H9 (cell line): Measurements from ENCODE around the gene HGF. TPM values are rescaled to one million over a fixed set of nuclear protein-coding genes. Genes with fewer than 3 reads are reported as not detected.

Experiments used
- DNase-seq: peaks from one replicate; pipeline ENCODE4 v3.0.0-alpha.2; 2017
- H2AFZ ChIP-seq: one replicate; pipeline ENCODE4 v1.6.1; 2013; ENCODE audit warnings: mild to moderate bottlenecking, low read length, control low read depth, moderate library complexity
- H2AK5ac ChIP-seq: 2 replicates; pipeline ENCODE4 v1.6.1; 2013; ENCODE audit warnings: low read length, control low read depth, mixed read lengths; ENCODE audit not compliant: insufficient read length
- H2BK120ac ChIP-seq: one replicate; pipeline ENCODE4 v1.6.1; 2013; ENCODE audit warnings: low read depth, mild to moderate bottlenecking, low read length, control low read depth, inconsistent platforms; ENCODE audit not compliant: poor library complexity, severe bottlenecking
- H2BK12ac ChIP-seq: 2 replicates; pipeline ENCODE4 v1.6.1; 2013; ENCODE audit warnings: low read length, control low read depth, mixed read lengths, low read depth; ENCODE audit not compliant: insufficient read length
- H2BK15ac ChIP-seq: 2 replicates; pipeline ENCODE4 v1.6.1; 2013; ENCODE audit warnings: low read depth, low read length, control low read depth
- H2BK20ac ChIP-seq: one replicate; pipeline ENCODE4 v1.6.1; 2013; ENCODE audit warnings: low read depth, mild to moderate bottlenecking, low read length, control low read depth, inconsistent platforms; ENCODE audit not compliant: poor library complexity, severe bottlenecking
- H2BK5ac ChIP-seq: 2 replicates; pipeline ENCODE4 v1.6.1; 2013; ENCODE audit warnings: low read length, control low read depth, mixed read lengths; ENCODE audit not compliant: insufficient read length
- H3K14ac ChIP-seq: 2 replicates; pipeline ENCODE4 v1.6.1; 2013; ENCODE audit warnings: low read length, control low read depth; ENCODE audit not compliant: insufficient read depth
- H3K18ac ChIP-seq: 2 replicates; pipeline ENCODE4 v1.6.1; 2013; ENCODE audit warnings: low read depth, mild to moderate bottlenecking, mixed read lengths, low read length, control low read depth; ENCODE audit not compliant: insufficient read length
- H3K23ac ChIP-seq: 2 replicates; pipeline ENCODE4 v1.6.1; 2013; ENCODE audit warnings: low read length, control low read depth, mixed read lengths, low read depth; ENCODE audit not compliant: insufficient read length
- H3K23me2 ChIP-seq: 2 replicates; pipeline ENCODE4 v1.6.1; 2013; ENCODE audit warnings: low read depth, mild to moderate bottlenecking, mixed read lengths, low read length, control low read depth; ENCODE audit not compliant: insufficient read length, poor library complexity, severe bottlenecking
- H3K27ac ChIP-seq: 2 replicates; pipeline ENCODE4 v1.5.1; 2013; ENCODE audit warnings: low read length, control low read depth, mixed read lengths, low read depth; ENCODE audit not compliant: insufficient read length
- H3K27me3 ChIP-seq: 2 replicates; pipeline ENCODE4 v1.6.1; 2013; ENCODE audit warnings: low read length, control low read depth, inconsistent platforms; ENCODE audit not compliant: insufficient read depth
- H3K4ac ChIP-seq: 2 replicates; pipeline ENCODE4 v1.6.1; 2013; ENCODE audit warnings: low read depth, mild to moderate bottlenecking, control low read depth, inconsistent platforms, low read length, moderate library complexity
- H3K4me1 ChIP-seq: 2 replicates; pipeline ENCODE4 v1.6.1; 2013; ENCODE audit warnings: low read length, control low read depth, inconsistent platforms; ENCODE audit not compliant: insufficient read depth
- H3K4me2 ChIP-seq: 2 replicates; pipeline ENCODE4 v1.6.1; 2013; ENCODE audit warnings: low read length, control low read depth, mixed read lengths; ENCODE audit not compliant: insufficient read length, insufficient read depth
- H3K56ac ChIP-seq: 2 replicates; pipeline ENCODE4 v1.6.1; 2013; ENCODE audit warnings: low read depth, mild to moderate bottlenecking, mixed read lengths, low read length, control low read depth; ENCODE audit not compliant: insufficient read length
- H3K79me1 ChIP-seq: 2 replicates; pipeline ENCODE4 v1.6.1; 2013; ENCODE audit warnings: low read depth, mild to moderate bottlenecking, moderate library complexity, low read length, control low read depth, inconsistent platforms; ENCODE audit not compliant: insufficient read depth, poor library complexity, severe bottlenecking
- H3K79me2 ChIP-seq: 2 replicates; pipeline ENCODE4 v1.6.1; 2013; ENCODE audit warnings: low read length, control low read depth, inconsistent platforms; ENCODE audit not compliant: insufficient read depth
- H3K9ac ChIP-seq: 2 replicates; pipeline ENCODE4 v1.6.1; 2013; ENCODE audit warnings: low read length, control low read depth, mixed read lengths; ENCODE audit not compliant: insufficient read length; ENCODE audit errors: extremely low read depth
- H3K9me3 ChIP-seq: one replicate; pipeline ENCODE4 v1.6.1; 2013; ENCODE audit warnings: low read depth, low read length, inconsistent platforms; ENCODE audit not compliant: control insufficient read depth
- H3T11ph ChIP-seq: one replicate; pipeline ENCODE4 v1.6.1; 2013; ENCODE audit warnings: mild to moderate bottlenecking, low read length, control low read depth, inconsistent platforms
- H4K20me1 ChIP-seq: one replicate; pipeline ENCODE4 v1.6.1; 2013; ENCODE audit not compliant: control insufficient read depth, insufficient read length, insufficient read depth
- H4K5ac ChIP-seq: 2 replicates; pipeline ENCODE4 v1.6.1; 2013; ENCODE audit warnings: low read depth, mild to moderate bottlenecking, mixed read lengths, low read length, control low read depth; ENCODE audit not compliant: insufficient read length
- H4K8ac ChIP-seq: replicated peaks from 2 replicates; pipeline ENCODE4 v1.6.1; 2013; ENCODE audit warnings: low read length, control low read depth, mixed read lengths, low read depth; ENCODE audit not compliant: insufficient read length
- H4K91ac ChIP-seq: 2 replicates; pipeline ENCODE4 v1.6.1; 2013; ENCODE audit warnings: low read depth, mild to moderate bottlenecking, moderate library complexity, mixed read lengths, low read length, control low read depth; ENCODE audit not compliant: insufficient read length
- H3K27ac Mint-ChIP-seq, 3 experiments: 2 replicates in 2 of 3; 3 replicates in 1 of 3; pipeline ENCODE4 v1.8.0; 2020 to 2021; ENCODE audit warnings: mixed read lengths in 3 of 3, mild to moderate bottlenecking in 1 of 3, moderate library complexity in 1 of 3
- H3K27me3 Mint-ChIP-seq: 2 replicates; pipeline ENCODE4 v1.8.0; 2021; ENCODE audit warnings: low read depth, mild to moderate bottlenecking, moderate library complexity, mixed read lengths
- H3K36me3 Mint-ChIP-seq, 3 experiments: 2 replicates in 2 of 3; 3 replicates in 1 of 3; pipeline ENCODE4 v1.8.0; 2020 to 2021; ENCODE audit warnings: low read depth in 3 of 3, mixed read lengths in 3 of 3; ENCODE audit not compliant: insufficient read depth in 1 of 3
- H3K4me1 Mint-ChIP-seq, 2 experiments: 2 replicates each; pipeline ENCODE4 v1.8.0; 2020; ENCODE audit warnings: mixed read lengths in 2 of 2
- H3K4me3 Mint-ChIP-seq, 2 experiments: 2 replicates in 1 of 2; 3 replicates in 1 of 2; pipeline ENCODE4 v1.8.0; 2020 to 2021; ENCODE audit warnings: mild to moderate bottlenecking in 2 of 2, mixed read lengths in 2 of 2, moderate library complexity in 1 of 2
- H3K9me3 Mint-ChIP-seq, 2 experiments: 2 replicates in 1 of 2; 3 replicates in 1 of 2; pipeline ENCODE4 v1.8.0; 2020; ENCODE audit warnings: mild to moderate bottlenecking in 2 of 2, mixed read lengths in 2 of 2, moderate library complexity in 1 of 2
- WGBS: extraction: QIAGEN DNeasy Blood & Tissue Kit; methylation state at CpG from one replicate; pipeline ENCODE4 v1.1.7; 2013; ENCODE audit warnings: missing lambda C conversion rate, low lambda C conversion rate, mixed read lengths; ENCODE audit not compliant: insufficient read length; ENCODE audit errors: extremely low coverage; 5-methylcytosine and 5-hydroxymethylcytosine counted together
- total RNA-seq: library from RNA; stranded (reverse); gene quantifications from 2 replicates; pipeline ENCODE4 v1.2.1, GENCODE V29; 2021
- TF ChIP-seq, protein P1 (sequence below): fragments of 200-600 bp; sonication (generic); conservative IDR thresholded peaks from 3 replicates; pipeline ENCODE4 v1.8.0; 2021; ENCODE audit warnings: antibody characterized with exemption, mild to moderate bottlenecking

The HGF gene
- total RNA-seq, 1 experiment from 2014 or later, result 0.15 TPM

DNA sequence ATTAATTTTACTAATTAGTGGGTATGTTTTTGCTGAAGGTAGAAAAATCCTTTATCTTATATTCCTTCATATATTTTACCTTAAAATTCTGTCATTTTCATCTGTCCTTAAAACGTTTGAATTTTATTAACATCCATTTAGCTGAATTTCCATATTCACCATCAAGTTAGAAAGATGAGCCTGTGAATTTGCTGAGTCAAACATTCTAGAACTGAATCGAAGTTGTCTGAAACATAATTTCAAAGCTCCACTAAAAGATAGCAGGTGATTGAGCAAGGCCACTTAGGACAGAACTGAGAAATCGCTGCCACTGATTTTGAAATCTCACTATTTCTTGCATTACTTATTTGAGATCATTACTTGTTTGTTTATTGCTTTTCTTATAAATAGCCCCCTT, 17.5 kb downstream of the HGF start:
- Histone ChIP-seq H2BK15ac (no peak overlapping the region), H3K14ac (no peak overlapping the region), H2BK5ac (no peak overlapping the region), H3K79me2 (no peaks in the 10 kb centered on the region), H3K9ac (no peak overlapping the region), H3K23me2 (no peaks in the 10 kb centered on the region), H3K23ac (no peak overlapping the region), H3K4me2 (no peak overlapping the region), H2BK20ac (no peak overlapping the region), H3K56ac (no peak overlapping the region), H2BK120ac (no peak overlapping the region), H4K91ac (no peak overlapping the region), H2BK12ac (no peak overlapping the region), H3K27ac (no peak overlapping the region), H4K5ac (no peak overlapping the region), H4K8ac (no peak overlapping the region), H3K4me1 (0 out of 2 replicates have a peak, but pooled peaks cover 3% of the 10 kb centered on the region), H3T11ph (no peak overlapping the region), H3K79me1 (no peaks in the 10 kb centered on the region), H3K9me3 (no peaks in the 10 kb centered on the region), H3K18ac (no peak overlapping the region), H3K4ac (no peak overlapping the region), H3K27me3 (no peaks in the 10 kb centered on the region), H2AFZ (no peak overlapping the region), H2AK5ac (no peak overlapping the region), H4K20me1 (no peaks in the 10 kb centered on the region)
- H3K36me3 Mint-ChIP-seq, result no peaks in the 10 kb centered on the region; a peak in 1 of 7 replicates
- no peak overlapping the region for H3K4me3 Mint-ChIP-seq
- H3K9me3 Mint-ChIP-seq, result no peaks in the 10 kb centered on the region
- TF ChIP-seq, protein P1, sequence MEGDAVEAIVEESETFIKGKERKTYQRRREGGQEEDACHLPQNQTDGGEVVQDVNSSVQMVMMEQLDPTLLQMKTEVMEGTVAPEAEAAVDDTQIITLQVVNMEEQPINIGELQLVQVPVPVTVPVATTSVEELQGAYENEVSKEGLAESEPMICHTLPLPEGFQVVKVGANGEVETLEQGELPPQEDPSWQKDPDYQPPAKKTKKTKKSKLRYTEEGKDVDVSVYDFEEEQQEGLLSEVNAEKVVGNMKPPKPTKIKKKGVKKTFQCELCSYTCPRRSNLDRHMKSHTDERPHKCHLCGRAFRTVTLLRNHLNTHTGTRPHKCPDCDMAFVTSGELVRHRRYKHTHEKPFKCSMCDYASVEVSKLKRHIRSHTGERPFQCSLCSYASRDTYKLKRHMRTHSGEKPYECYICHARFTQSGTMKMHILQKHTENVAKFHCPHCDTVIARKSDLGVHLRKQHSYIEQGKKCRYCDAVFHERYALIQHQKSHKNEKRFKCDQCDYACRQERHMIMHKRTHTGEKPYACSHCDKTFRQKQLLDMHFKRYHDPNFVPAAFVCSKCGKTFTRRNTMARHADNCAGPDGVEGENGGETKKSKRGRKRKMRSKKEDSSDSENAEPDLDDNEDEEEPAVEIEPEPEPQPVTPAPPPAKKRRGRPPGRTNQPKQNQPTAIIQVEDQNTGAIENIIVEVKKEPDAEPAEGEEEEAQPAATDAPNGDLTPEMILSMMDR, result no peak
- H3K27ac Mint-ChIP-seq, result peak overlapping the region; percentile 16 to 99 (median 83); a peak in 5 of 7 replicates
- H3K27me3 Mint-ChIP-seq, result no peaks in the 10 kb centered on the region
- no CpG with 5 or more reads among the region's 3 CpGs for WGBS
- H3K4me1 Mint-ChIP-seq, result peaks cover 24 to 27% of the 10 kb centered on the region in 2 experiments
- DNase-seq, result no peak
